ENCODE results near the gene AGAP3.

DNA sequence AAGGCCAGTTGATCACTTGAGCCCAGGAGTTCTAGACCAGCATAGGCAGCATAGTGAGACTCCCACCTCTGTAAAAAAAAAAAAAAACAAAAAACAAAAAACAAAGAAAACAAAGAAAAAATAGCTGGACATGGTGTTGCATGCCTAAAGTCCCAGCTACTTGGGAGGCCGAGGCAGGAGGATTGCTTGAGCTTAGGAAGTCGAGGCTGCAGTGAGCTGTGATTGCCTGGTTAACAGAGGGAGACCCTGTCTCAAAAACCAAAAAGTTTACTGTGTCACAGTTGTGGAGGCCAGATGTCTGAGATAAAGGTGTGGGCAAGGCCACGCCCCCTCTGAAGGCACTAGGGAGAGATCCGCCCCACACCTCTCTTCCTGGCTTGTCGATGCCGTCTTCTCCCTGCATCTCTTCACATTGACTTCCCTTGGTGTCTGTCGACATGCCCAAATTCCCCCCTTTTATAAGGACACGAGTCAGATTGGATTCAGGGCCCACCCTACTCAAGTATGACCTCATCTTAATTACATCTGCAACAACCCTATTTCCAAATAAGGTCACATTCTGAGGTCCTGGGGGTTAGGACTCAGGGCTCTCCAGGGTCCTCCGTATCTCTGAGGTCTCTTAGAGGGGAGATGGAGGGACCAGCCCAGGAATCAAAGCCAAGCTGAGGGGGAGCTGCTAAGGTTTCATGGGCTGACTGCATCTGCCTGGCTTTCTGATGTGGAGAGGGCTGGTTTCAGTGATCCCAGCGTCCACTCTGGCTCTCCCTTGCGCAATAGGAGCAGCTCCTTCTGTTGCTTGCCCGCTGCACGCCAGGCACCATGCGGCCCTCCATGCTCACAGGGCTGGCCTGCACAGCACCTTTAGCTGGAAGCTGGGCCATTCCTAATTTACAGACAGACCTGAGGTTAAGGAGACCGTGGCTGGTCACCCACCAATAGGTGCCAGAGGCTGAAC, 23.1 kb downstream of the AGAP3 start:
- TF ChIP-seq POLR2A (IDR thresholded peaks at IDR 0.05) = no peak
- TF ChIP-seq, protein P1, sequence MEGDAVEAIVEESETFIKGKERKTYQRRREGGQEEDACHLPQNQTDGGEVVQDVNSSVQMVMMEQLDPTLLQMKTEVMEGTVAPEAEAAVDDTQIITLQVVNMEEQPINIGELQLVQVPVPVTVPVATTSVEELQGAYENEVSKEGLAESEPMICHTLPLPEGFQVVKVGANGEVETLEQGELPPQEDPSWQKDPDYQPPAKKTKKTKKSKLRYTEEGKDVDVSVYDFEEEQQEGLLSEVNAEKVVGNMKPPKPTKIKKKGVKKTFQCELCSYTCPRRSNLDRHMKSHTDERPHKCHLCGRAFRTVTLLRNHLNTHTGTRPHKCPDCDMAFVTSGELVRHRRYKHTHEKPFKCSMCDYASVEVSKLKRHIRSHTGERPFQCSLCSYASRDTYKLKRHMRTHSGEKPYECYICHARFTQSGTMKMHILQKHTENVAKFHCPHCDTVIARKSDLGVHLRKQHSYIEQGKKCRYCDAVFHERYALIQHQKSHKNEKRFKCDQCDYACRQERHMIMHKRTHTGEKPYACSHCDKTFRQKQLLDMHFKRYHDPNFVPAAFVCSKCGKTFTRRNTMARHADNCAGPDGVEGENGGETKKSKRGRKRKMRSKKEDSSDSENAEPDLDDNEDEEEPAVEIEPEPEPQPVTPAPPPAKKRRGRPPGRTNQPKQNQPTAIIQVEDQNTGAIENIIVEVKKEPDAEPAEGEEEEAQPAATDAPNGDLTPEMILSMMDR (IDR thresholded peaks at IDR 0.05) = no peak
